ENCODE results near the gene COL18A1. TPM values are rescaled to one million over a fixed set of nuclear protein-coding genes. Genes with fewer than 3 reads are reported as not detected.

Gene COL18A1
- total and polyA plus RNA-seq, 2 donors from 2014 or later: 150 to 316 TPM

GRCh38 chr21:45463871-45464270, 58.9 kb downstream of the COL18A1 start:
- Histone ChIP-seq H3K36me3 (ENCODE audit: control insufficient read depth in 2 of 3, insufficient read depth in 3 of 3, low read length in 3 of 3) (no peaks in the 10 kb centered on the region), H3K4me3 (ENCODE audit: low read length in 3 of 3) (no peak overlapping the region), H3K27ac (ENCODE audit: low read depth in 2 of 2, low read length in 2 of 2) (no peak overlapping the region), H3K27me3 (ENCODE audit: control insufficient read depth, insufficient read depth, low read length) (no peaks in the 10 kb centered on the region), H3K4me1 (ENCODE audit: control insufficient read depth in 2 of 3, insufficient read depth in 2 of 3, low read depth in 1 of 3, low read length in 3 of 3) (peaks cover 0 to 8% (median 5%) of the 10 kb centered on the region in 3 donors), H3K9me3 (ENCODE audit: control insufficient read depth in 2 of 3, insufficient read depth in 1 of 3, low read length in 3 of 3) (peaks cover 0 to 6% (median 0%) of the 10 kb centered on the region in 3 donors), H3K9ac (ENCODE audit: low read length in 3 of 3) (no peak overlapping the region)
- intact Hi-C loops (cut with DNase I): no loop called here
- DNase-seq (peak in 1 of 5 donors; percentile 15), FAIRE-seq (no peak)
- TF ChIP-seq CTCF (IDR thresholded peaks at IDR 0.05; ENCODE audit: borderline replicate concordance, extremely low read depth, insufficient read depth): no peak

- Histone ChIP-seq H3K4me1 (ENCODE audit: control insufficient read depth in 2 of 3, insufficient read depth in 2 of 3, low read depth in 1 of 3, low read length in 3 of 3) (peaks cover 0 to 11% (median 9%) of the 10 kb centered on the region in 3 donors), H3K9me3 (ENCODE audit: control insufficient read depth in 2 of 3, insufficient read depth in 1 of 3, low read length in 3 of 3) (peaks cover 0 to 6% (median 0%) of the 10 kb centered on the region in 3 donors), H3K27ac (ENCODE audit: low read depth in 2 of 2, low read length in 2 of 2) (no peak overlapping the region), H3K9ac (ENCODE audit: low read length in 3 of 3) (no peak overlapping the region), H3K36me3 (ENCODE audit: control insufficient read depth in 2 of 3, insufficient read depth in 3 of 3, low read length in 3 of 3) (no peaks in the 10 kb centered on the region), H3K27me3 (ENCODE audit: control insufficient read depth, insufficient read depth, low read length) (no peaks in the 10 kb centered on the region), H3K4me3 (ENCODE audit: low read length in 3 of 3) (no peak overlapping the region)
- FAIRE-seq: no peak
- peak in 1 of 5 donors; percentile 60 for DNase-seq
- TF ChIP-seq CTCF (IDR thresholded peaks at IDR 0.05; ENCODE audit: borderline replicate concordance, extremely low read depth, insufficient read depth): no peak
- intact Hi-C loops (cut with DNase I): no loop called here
These were observed 59.3 kb downstream of the COL18A1 start for GRCh38 chr21:45464309-45464708.

GRCh38 chr21:45465105-45465504, 60.1 kb downstream of the COL18A1 start:
- no peak overlapping the region for H3K27ac ChIP-seq (ENCODE audit: low read depth in 2 of 2, low read length in 2 of 2)
- H3K9me3 ChIP-seq (ENCODE audit: control insufficient read depth in 2 of 3, insufficient read depth in 1 of 3, low read length in 3 of 3): peaks cover 0 to 6% (median 0%) of the 10 kb centered on the region in 3 donors
- H3K4me3 ChIP-seq (ENCODE audit: low read length in 3 of 3): no peak overlapping the region
- peaks cover 0 to 19% (median 14%) of the 10 kb centered on the region in 3 donors for H3K4me1 ChIP-seq (ENCODE audit: control insufficient read depth in 2 of 3, insufficient read depth in 2 of 3, low read depth in 1 of 3, low read length in 3 of 3)
- FAIRE-seq (no peak), DNase-seq (peak in 1 of 5 donors; percentile 37)
- no peak for TF ChIP-seq CTCF (IDR thresholded peaks at IDR 0.05; ENCODE audit: borderline replicate concordance, extremely low read depth, insufficient read depth)
- no peak overlapping the region for H3K9ac ChIP-seq (ENCODE audit: low read length in 3 of 3)
- H3K27me3 ChIP-seq (ENCODE audit: control insufficient read depth, insufficient read depth, low read length): no peaks in the 10 kb centered on the region
- H3K36me3 ChIP-seq (ENCODE audit: control insufficient read depth in 2 of 3, insufficient read depth in 3 of 3, low read length in 3 of 3): no peaks in the 10 kb centered on the region
- intact Hi-C loops (cut with DNase I): no loop called here

Measured in kidney (tissue), 14 donors.